CD4-positive, alpha-beta T cell (primary cell): ENCODE data around the gene GP1BB. TPM values are rescaled to one million over a fixed set of nuclear protein-coding genes. Genes with fewer than 3 reads are reported as not detected.

ENCODE experiments used
- ATAC-seq: fragments of 200-7000 bp; cut with Tn5 transposase; one replicate; pipeline ENCODE4 v1.10.0; 2022; ENCODE audit warnings: mild to moderate bottlenecking; ENCODE audit not compliant: poor library complexity
- CTCF ChIA-PET: fragments of 350-600 bp; sonication (Branson Sonifier 250); formaldehyde crosslinking; loops from one replicate; lab custom pipeline; 2021; ENCODE audit warnings: antibody characterized with exemption, inconsistent platforms; lab: Charles Lee
- POLR2A ChIA-PET: fragments of 350-600 bp; sonication (Branson Sonifier 250); formaldehyde crosslinking; loops from one replicate; lab custom pipeline; 2021; ENCODE audit warnings: antibody characterized with exemption, inconsistent platforms; lab: Charles Lee
- DNase-seq, 14 experiments: peaks; one replicate each; pipeline ENCODE4 v3.0.0-alpha.2; 2013 to 2020; ENCODE audit warnings: mixed read lengths in 2 of 14
- H3K27ac ChIP-seq, 2 donors: one replicate each; pipeline versions ENCODE4 v1.5.1 to v1.7.0; 2013; ENCODE audit warnings: low read length in 2 of 2, low read depth in 1 of 2, mild to moderate bottlenecking in 1 of 2
- H3K27me3 ChIP-seq, 2 experiments: 1 replicate in 1 of 2; 2 replicates in 1 of 2; pipeline versions ENCODE4 v1.6.1 to v1.7.0; 2013; ENCODE audit warnings: low read length in 2 of 2, control low read depth in 1 of 2, mild to moderate bottlenecking in 1 of 2, moderate library complexity in 1 of 2; ENCODE audit not compliant: insufficient read depth in 2 of 2, control insufficient read depth in 1 of 2
- H3K36me3 ChIP-seq: one replicate; pipeline ENCODE4 v1.6.1; 2013; ENCODE audit warnings: low read length, control low read depth; ENCODE audit not compliant: insufficient read depth
- H3K4me1 ChIP-seq: one replicate; pipeline ENCODE4 v1.6.1; 2013; ENCODE audit warnings: low read length, control low read depth; ENCODE audit not compliant: insufficient read depth
- H3K4me3 ChIP-seq: one replicate; pipeline ENCODE4 v1.5.1; 2013; ENCODE audit warnings: mild to moderate bottlenecking, low read length, moderate library complexity
- H3K9me3 ChIP-seq, 2 experiments: 1 replicate in 1 of 2; 2 replicates in 1 of 2; pipeline versions ENCODE4 v1.6.1 to v1.7.0; 2013; ENCODE audit warnings: low read length in 2 of 2, mild to moderate bottlenecking in 2 of 2, control low read depth in 1 of 2, moderate library complexity in 1 of 2; ENCODE audit not compliant: control insufficient read depth in 1 of 2, insufficient read depth in 1 of 2
- H3K27ac Mint-ChIP-seq: one replicate; pipeline ENCODE4 v1.8.0; 2020; ENCODE audit warnings: mixed read lengths
- H3K27me3 Mint-ChIP-seq: one replicate; pipeline ENCODE4 v1.8.0; 2021; ENCODE audit warnings: mixed read lengths
- H3K36me3 Mint-ChIP-seq: one replicate; pipeline ENCODE4 v1.8.0; 2021; ENCODE audit warnings: low read depth, mixed read lengths
- H3K4me1 Mint-ChIP-seq: one replicate; pipeline ENCODE4 v1.8.0; 2021; ENCODE audit warnings: low read depth, mixed read lengths
- H3K4me3 Mint-ChIP-seq: one replicate; pipeline ENCODE4 v1.8.0; 2020; ENCODE audit warnings: mild to moderate bottlenecking, mixed read lengths
- H3K9me3 Mint-ChIP-seq: one replicate; pipeline ENCODE4 v1.8.0; 2020; ENCODE audit warnings: mixed read lengths
- intact Hi-C, 2 experiments: fragments of 100-400 bp; cut with DNase I in 1 of 2; cut with micrococcal nuclease in 1 of 2; formaldehyde crosslinking; loops; one replicate each; pipeline versions ENCODE4 v1.15.1 to v1.9.0; 2023 to 2025; cut with DNase I, micrococcal nuclease
- total RNA-seq, 174 experiments: library from RNA in 2 of 174; stranded (reverse) in 2 of 174; gene quantifications; one replicate each; pipeline ENCODE4 v1.2.3 and lab custom pipeline; 2021 to 2026
- TF ChIP-seq, protein P1 (sequence below): fragments of 200-600 bp; IDR thresholded peaks from one replicate; pipeline ENCODE4 v1.8.0; 2022; ENCODE audit warnings: antibody characterized with exemption, mild to moderate bottlenecking

The GP1BB gene
- total RNA-seq, 2 experiments from 2014 or later: 0.22 TPM; not detected in 1

GRCh38 chr22:19739911-19740449 lies 16.6 kb downstream of the GP1BB start:
- H3K9me3 ChIP-seq: no peaks in the 10 kb centered on the region
- Mint-ChIP-seq H3K4me3 (no peak overlapping the region), H3K27me3 (no peaks in the 10 kb centered on the region), H3K9me3 (no peaks in the 10 kb centered on the region), H3K36me3 (no peaks in the 10 kb centered on the region), H3K4me1 (no peaks in the 10 kb centered on the region), H3K27ac (no peak overlapping the region)
- no peak overlapping the region for H3K4me3 ChIP-seq
- H3K27ac ChIP-seq: no peak overlapping the region
- TF ChIP-seq, protein P1, sequence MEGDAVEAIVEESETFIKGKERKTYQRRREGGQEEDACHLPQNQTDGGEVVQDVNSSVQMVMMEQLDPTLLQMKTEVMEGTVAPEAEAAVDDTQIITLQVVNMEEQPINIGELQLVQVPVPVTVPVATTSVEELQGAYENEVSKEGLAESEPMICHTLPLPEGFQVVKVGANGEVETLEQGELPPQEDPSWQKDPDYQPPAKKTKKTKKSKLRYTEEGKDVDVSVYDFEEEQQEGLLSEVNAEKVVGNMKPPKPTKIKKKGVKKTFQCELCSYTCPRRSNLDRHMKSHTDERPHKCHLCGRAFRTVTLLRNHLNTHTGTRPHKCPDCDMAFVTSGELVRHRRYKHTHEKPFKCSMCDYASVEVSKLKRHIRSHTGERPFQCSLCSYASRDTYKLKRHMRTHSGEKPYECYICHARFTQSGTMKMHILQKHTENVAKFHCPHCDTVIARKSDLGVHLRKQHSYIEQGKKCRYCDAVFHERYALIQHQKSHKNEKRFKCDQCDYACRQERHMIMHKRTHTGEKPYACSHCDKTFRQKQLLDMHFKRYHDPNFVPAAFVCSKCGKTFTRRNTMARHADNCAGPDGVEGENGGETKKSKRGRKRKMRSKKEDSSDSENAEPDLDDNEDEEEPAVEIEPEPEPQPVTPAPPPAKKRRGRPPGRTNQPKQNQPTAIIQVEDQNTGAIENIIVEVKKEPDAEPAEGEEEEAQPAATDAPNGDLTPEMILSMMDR: no peak
- H3K4me1 ChIP-seq: no peaks in the 10 kb centered on the region
- H3K27me3 ChIP-seq: no peaks in the 10 kb centered on the region
- no peaks in the 10 kb centered on the region for H3K36me3 ChIP-seq
- intact Hi-C loops: no loop called here
- POLR2A ChIA-PET: no interaction called here
- CTCF ChIA-PET: interaction anchor here (1.8 kb wide), 1 partner anchor 9 kb away, joined by 5 read pairs; no protein-coding TSS in a partner anchor
- DNase-seq: no peak
- no peak for ATAC-seq

DNA sequence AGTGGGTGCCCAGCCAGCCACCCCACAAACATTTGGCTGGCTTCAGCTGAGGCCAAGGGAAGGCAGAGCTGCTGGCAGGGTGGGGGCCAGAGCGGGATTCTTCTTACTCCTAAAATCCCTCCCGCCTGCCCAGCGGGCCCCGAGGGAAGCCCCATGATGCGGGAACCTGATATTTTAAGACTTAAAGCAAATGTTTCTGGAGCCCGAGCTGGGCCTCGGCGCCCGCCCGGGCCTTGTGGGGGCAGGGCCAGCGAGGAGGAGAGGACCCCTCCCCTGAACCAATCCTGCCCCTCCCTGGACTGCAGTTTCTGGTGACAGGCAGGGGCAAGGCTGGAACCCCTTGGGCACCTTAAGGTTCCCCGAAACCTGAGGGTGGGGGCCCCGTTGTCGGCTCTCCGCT lies 17.2 kb downstream of the GP1BB start:
- H3K9me3 Mint-ChIP-seq: no peaks in the 10 kb centered on the region
- CTCF ChIA-PET: interaction anchor here (1.8 kb wide), 1 partner anchor 10 kb away, joined by 5 read pairs; no protein-coding TSS in a partner anchor
- POLR2A ChIA-PET: no interaction called here
- DNase-seq: no peak
- intact Hi-C loops: no loop called here
- TF ChIP-seq, protein P1: no peak
- Histone ChIP-seq H3K27me3 (no peaks in the 10 kb centered on the region), H3K27ac (no peak overlapping the region), H3K9me3 (no peaks in the 10 kb centered on the region), H3K36me3 (no peaks in the 10 kb centered on the region), H3K4me1 (no peaks in the 10 kb centered on the region), H3K4me3 (no peak overlapping the region)
- H3K4me3 Mint-ChIP-seq: no peak overlapping the region
- no peak for ATAC-seq
- no peak overlapping the region for H3K27ac Mint-ChIP-seq
- no peaks in the 10 kb centered on the region for H3K27me3 Mint-ChIP-seq
- no peaks in the 10 kb centered on the region for H3K36me3 Mint-ChIP-seq
- H3K4me1 Mint-ChIP-seq: no peaks in the 10 kb centered on the region

DNA sequence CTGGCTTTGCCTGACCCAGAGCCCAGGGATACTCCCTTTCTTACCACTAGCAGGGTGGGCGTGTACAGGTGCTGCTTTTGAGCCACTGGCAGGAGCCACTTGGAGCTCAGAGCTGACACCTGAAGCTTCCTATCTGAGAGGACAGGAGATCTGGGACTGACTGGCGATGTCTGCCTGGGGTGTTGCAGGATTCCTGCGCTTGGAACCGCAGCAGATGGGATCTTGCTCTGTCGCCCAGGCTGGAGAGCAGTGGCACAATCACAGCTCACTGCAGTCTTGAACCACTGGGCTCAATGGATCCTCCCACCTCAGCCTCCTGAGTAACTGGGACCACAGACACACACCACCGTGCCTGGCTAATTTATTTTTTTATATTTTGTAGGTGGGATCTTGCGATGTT lies 17.7 kb downstream of the GP1BB start:
- no peak overlapping the region for H3K27ac Mint-ChIP-seq

More for the DNA sequence above, 17.7 kb downstream of the GP1BB start:
- Mint-ChIP-seq H3K4me3 (no peak overlapping the region), H3K27me3 (no peaks in the 10 kb centered on the region), H3K36me3 (no peaks in the 10 kb centered on the region), H3K4me1 (no peaks in the 10 kb centered on the region), H3K9me3 (no peaks in the 10 kb centered on the region)
- Histone ChIP-seq H3K27ac (no peak overlapping the region), H3K36me3 (no peaks in the 10 kb centered on the region), H3K4me1 (no peaks in the 10 kb centered on the region), H3K4me3 (no peak overlapping the region), H3K9me3 (no peaks in the 10 kb centered on the region), H3K27me3 (no peaks in the 10 kb centered on the region)
- intact Hi-C loops: no loop called here
- DNase-seq: no peak
- no peak for ATAC-seq
- ChIA-PET POLR2A (no interaction called here), CTCF (interaction anchor here (1.8 kb wide), 1 partner anchor 11 kb away, joined by 5 read pairs; no protein-coding TSS in a partner anchor)
- TF ChIP-seq, protein P1: no peak
